ENCODE measurements around the gene MEI1.
"Not testable (repeated sequence)": the region's sequence is repeated elsewhere in the genome, so short reads cannot be mapped to it uniquely, and the experiment has no call there.

Gene MEI1

DNA sequence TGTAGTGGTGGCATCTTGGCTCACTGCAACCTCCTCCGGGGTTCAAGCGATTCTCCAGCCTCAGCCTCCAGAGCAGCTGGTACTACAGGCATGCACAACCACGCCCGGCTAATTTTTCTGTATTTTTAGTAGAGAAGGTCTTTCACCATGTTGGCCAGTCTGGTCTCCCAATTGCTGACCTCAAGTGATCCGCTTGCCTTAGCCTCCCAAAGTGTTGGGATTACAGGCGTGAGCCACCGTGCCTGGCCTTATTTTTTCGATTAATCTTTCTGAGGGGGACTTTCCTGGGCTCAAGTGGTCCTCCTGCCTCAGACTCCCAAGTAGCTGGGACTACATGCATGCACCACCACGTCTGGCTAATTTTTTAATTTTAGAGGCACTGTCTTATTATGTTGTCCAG, 16.3 kb upstream of the MEI1 start:
- no peak for DNase-seq (ENCODE audit: low read depth in 2 of 2)

DNA sequence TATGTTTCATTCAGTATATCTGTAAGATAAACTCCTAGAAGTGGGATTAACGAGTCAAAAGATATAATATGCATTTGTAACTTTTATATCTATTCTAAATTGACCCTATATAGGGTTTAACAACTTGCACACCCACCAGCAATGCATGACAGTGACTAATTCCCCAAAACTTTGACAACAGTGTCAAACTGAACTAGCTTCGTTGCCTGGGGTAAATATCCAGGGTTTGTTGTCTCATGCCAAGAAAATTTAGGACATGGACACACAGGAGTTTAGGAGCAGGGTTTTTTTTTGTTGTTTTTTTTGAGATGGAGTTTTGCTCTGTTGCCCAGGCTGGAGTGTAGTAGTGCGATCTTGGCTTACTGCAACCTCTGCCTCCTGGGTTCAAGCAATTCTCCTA, 15.7 kb upstream of the MEI1 start:
- no peak for DNase-seq (ENCODE audit: low read depth in 2 of 2)

- DNase-seq (ENCODE audit: low read depth in 2 of 2) = no peak
These were observed 15.1 kb upstream of the MEI1 start for GRCh38 chr22:41684194-41684593.

DNA sequence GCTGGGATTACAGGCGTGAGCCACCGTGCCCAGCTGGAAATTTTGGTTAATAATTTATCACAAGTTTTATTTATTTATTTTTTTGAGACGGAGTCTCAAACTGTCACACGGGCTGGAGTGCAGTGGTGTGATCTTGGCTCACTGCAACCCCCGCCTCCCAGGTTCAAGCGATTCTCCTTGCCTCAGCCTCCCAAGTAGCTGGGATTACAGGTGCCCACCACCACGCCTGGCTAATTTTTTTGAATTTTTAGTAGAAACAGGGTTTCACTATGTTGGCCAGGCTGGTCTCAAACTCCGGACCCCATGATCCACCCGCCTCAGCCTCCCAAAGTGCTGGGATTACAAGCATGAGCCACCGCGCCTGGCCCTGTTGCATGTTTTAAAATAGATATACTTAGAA, 12.4 kb upstream of the MEI1 start:
- DNase-seq (ENCODE audit: low read depth in 2 of 2) = not testable (repeated sequence)

GRCh38 chr22:41687901-41688364, 11.4 kb upstream of the MEI1 start:
- no peak for DNase-seq (ENCODE audit: low read depth in 2 of 2)

- peak; percentile 83 to 90 for DNase-seq (ENCODE audit: low read depth in 2 of 2)
These were observed 10.7 kb upstream of the MEI1 start, which contains the start of gene SNU13 for GRCh38 chr22:41688365-41689211. TSS of gene SNU13 (minus strand) at chr22:41688867. CDS start at chr22:41688796, 71 bp downstream.

GRCh38 chr22:41690476-41690875, 8.8 kb upstream of the MEI1 start:
- no peak for DNase-seq (ENCODE audit: low read depth in 2 of 2)

GRCh38 chr22:41695211-41695610, 4.1 kb upstream of the MEI1 start:
- DNase-seq (ENCODE audit: low read depth in 2 of 2) = no peak

- no peak for DNase-seq (ENCODE audit: low read depth in 2 of 2)
These were observed 2.6 kb upstream of the MEI1 start for GRCh38 chr22:41696703-41697102.

DNA sequence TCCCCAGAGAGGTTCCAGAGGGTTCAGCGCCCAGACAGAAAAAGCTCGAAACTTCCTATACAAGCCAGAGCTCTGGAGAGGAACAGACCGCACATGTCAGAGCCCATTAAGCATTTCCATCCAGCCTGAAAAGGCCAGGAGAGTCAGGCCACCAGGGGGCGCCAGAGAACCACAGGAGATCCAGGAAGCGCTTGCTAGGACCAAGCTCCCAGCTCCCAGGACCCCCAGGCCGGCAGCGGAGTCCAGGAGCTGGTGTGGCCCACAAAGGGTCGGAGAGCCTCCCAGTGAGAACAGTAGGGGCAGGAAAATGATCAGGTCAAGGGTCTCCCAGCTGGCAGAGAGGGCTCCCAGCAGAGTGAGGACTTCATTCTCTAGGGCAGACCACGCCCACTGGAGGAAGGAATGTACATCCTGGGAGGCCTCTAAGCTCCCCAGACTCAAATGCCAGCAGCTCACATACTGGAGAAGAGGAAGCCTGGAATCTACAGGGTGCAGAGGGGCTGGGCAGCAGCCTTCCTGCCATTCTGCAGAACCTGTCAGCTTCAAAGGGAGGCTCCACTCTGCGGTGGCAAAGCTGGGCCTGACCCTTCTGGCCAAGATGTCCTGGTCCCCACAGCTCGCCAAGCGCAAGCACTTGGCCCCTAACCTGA, 2.1 kb upstream of the MEI1 start:
- peak; percentile 95 to 98 for DNase-seq (ENCODE audit: low read depth in 2 of 2)

DNA sequence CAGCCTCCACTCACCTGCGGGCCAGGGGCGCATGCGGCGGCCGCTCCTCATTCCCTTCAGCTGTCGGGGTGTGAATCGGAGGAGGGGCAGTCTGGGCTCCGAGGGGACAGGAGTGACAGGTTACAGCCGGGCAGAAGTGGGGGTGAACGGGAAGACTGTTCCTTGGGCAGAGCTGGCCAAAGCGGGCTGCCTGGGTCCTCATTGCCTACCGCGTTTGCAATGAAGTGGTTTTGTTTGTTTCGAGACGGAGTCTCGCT, 733 bp downstream of the MEI1 start:
- DNase-seq (ENCODE audit: low read depth in 2 of 2) = no peak

DNA sequence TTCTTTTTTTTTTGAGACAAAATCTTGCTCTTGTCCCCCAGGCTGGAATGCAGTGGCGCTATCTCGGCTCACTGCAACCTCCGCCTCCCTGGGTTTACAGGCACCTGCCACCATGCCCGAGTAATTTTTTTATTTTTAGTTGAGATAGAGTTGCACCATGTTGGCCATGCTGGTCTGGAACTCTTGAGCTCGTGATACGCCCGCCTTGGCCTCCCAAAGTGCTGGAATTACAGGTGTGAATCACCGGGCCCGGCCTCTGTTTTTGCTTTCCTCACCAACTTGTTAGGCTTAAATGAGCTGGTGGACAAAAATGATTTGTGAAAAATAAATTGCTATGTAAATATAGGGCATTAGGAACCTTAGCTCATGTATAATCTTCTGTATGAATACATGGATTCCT, 3.5 kb downstream of the MEI1 start:
- no peak for DNase-seq (ENCODE audit: low read depth in 2 of 2)

- DNase-seq (ENCODE audit: low read depth in 2 of 2) = no peak
These were observed 10.0 kb downstream of the MEI1 start for GRCh38 chr22:41709341-41709740.

GRCh38 chr22:41713004-41713403, 13.7 kb downstream of the MEI1 start:
- no peak for DNase-seq (ENCODE audit: low read depth in 2 of 2)

DNA sequence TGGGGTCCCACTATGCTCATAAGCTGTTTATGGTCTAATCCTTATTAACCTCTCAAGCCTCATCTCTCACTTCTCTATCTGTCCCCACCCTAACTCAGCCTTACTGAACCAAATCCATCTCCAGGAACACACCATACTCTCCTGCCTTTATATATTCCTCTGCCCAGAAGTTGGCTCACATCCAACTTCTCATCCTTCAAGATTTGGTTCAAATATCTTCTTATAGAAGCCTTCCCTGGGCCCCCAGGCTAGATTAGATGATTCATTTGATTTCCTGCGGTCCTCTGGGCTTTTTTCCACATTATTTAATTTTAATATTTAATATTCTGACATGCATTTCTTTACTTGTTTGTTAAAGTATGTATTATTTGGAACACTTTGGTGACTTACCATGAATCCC, 23.2 kb downstream of the MEI1 start:
- no peak for DNase-seq (ENCODE audit: low read depth in 2 of 2)

DNA sequence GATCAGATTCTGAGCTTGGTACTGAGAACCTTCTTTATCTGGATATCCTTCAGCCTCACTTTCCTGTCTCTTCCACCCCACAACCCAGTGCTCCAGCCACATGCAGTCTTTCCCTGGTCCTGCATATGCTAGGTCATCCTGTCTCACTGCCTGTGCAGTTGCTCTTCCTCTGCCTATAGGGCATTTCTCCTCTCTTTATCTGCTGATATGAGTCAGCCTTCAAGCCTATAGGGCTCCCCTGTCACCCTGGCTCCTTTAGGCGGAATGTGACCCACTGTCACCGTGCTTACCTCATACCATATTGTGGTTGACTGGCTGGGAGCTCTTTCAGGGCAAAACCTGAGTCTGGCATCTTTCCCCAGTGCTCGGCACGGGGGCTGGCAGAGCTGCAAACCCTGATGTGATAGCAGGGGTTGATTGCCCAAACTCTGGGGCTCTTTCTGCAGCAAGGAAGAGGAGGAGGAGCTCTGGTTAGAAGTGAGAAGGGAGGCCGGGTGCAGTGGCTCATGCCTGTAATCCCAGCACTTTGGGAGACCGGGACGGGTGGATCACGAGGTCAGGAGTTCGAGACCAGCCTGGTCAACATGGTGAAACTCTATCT, 26.3 kb downstream of the MEI1 start:
- no peak for DNase-seq (ENCODE audit: low read depth in 2 of 2)

GRCh38 chr22:41731609-41732008, 32.3 kb downstream of the MEI1 start:
- no peak for DNase-seq (ENCODE audit: low read depth in 2 of 2)

DNA sequence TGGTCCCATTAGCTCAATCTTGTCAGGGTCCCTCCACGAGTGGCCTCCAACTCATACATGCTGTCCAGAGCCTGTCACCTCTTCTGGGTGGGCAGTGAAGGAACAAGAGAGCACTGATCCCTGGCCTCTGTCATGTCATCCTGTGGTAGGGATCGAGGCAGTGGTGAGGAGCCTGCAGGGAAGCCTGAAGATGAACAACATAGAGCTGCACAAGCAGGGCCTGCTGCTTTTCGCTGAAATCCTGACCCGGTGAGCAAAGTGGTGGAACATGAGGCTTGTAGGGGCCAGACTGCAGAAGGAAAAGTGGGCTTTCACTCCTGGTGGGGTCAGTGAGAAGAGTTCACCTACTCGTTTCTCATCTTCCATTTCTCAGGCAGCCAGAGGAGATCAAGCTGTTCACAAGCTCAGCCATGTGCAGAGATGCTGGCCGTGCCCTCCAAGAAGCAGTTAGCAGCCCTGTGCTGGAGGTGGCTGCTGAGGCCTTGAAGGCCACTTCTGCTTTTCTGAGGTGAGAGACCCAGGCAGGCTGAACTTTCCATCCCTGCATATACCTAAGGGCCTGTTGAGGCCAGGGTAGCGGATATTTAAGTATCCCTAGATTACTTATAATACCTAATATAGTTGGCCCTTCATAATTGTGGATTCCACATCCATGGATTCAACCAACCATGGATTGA, 32.9 kb downstream of the MEI1 start:
- no peak for DNase-seq (ENCODE audit: low read depth in 2 of 2)

GRCh38 chr22:41733241-41733640, 33.9 kb downstream of the MEI1 start:
- DNase-seq (ENCODE audit: low read depth in 2 of 2) = not testable (repeated sequence)

DNA sequence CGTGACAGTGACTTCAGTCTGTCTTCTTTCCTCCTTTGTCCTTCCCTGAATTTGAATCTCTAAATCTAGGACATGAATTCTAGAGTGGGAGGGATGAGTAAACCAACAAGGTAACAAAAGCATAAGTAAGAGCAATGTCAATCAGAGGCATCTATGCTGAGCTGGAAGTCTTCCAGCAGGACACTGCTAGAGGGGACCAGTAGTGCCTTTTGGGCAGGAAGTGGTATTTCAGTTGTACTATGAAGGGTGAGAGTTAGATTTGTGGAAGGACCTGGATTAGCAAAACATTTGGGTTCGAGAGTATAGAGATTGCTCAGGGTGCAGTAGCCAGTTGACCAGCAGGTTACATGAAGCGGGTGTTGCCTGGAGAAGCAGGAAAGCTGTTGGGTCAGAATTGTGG, 40.3 kb downstream of the MEI1 start:
- no peak for DNase-seq (ENCODE audit: low read depth in 2 of 2)

DNA sequence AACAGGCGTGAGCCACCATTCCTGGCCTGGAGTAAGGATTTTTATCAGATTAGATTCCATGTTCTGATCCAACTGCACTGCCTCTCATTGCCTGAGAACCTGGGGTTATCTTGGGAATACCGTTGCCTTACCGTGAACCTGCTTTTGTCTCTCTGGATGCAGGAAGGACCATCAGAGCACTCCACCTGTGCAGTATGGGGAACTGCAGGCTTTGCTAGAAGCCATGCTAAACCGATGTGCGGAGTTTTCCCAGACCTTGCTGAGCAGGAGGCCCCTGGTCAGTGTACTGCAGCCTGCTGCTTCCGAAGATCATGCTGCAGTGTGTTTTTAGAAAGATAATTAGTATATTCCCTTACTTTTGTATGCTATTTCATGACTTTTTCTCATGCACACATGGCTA, 43.6 kb downstream of the MEI1 start:
- DNase-seq (ENCODE audit: low read depth in 2 of 2) = no peak

- DNase-seq (ENCODE audit: low read depth in 2 of 2) = no peak
These were observed 46.7 kb downstream of the MEI1 start for GRCh38 chr22:41745968-41746367.
